Activated naive CD4-positive, alpha-beta T cell treated with anti-CD3 and anti-CD28 coated beads, Interleukin-2, amount 10 ng/mL, durations not matched to agents 7 days and 5 days (primary cell): ENCODE results near the gene ADI1.
"Not testable (repeated sequence)": the region's sequence is repeated elsewhere in the genome, so short reads cannot be mapped to it uniquely, and the experiment has no call there.

ENCODE experiments used
- CTCF ChIA-PET: fragments of 350-600 bp; sonication (Branson Sonifier 250); formaldehyde crosslinking; loops from one replicate; lab custom pipeline; 2021; ENCODE audit warnings: antibody characterized with exemption; lab: Charles Lee
- DNase-seq: peaks from one replicate; pipeline ENCODE4 v3.0.0-alpha.2; 2020
- H3K27ac Mint-ChIP-seq: one replicate; pipeline ENCODE4 v1.8.0; 2021; ENCODE audit warnings: mild to moderate bottlenecking, moderate library complexity, mixed read lengths
- H3K27me3 Mint-ChIP-seq: one replicate; pipeline ENCODE4 v1.8.0; 2021; ENCODE audit warnings: mild to moderate bottlenecking, mixed read lengths
- H3K36me3 Mint-ChIP-seq: one replicate; pipeline ENCODE4 v1.8.0; 2021; ENCODE audit warnings: mixed read lengths
- H3K4me1 Mint-ChIP-seq: one replicate; pipeline ENCODE4 v1.8.0; 2021; ENCODE audit warnings: mixed read lengths
- H3K4me3 Mint-ChIP-seq: one replicate; pipeline ENCODE4 v1.8.0; 2021; ENCODE audit warnings: mild to moderate bottlenecking, moderate library complexity, mixed read lengths
- H3K9me3 Mint-ChIP-seq: one replicate; pipeline ENCODE4 v1.8.0; 2021; ENCODE audit warnings: mixed read lengths

Gene ADI1

DNA sequence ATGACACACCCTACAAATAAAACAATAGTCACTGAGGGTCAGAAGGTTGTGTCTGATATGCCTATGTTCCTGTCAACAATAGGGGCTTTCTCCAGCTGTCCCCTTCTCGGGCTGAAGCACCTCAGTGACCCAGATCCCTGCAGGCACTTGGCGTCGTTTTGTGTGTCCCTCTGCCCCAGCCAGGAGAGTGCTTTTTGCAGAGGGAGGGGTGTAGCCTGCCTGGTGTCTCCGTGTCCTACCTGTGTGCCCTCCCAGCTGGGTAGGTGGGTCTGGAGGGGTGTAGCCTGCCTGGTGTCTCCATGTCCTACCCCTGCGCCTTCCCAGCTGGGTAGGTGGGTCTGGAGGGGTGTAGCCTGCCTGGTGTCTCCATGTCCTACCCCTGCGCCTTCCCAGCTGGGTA lies 65.3 kb downstream of the ADI1 start:
- DNase-seq, H3K27ac Mint-ChIP-seq, H3K9me3 Mint-ChIP-seq, H3K4me3 Mint-ChIP-seq, H3K27me3 Mint-ChIP-seq, CTCF ChIA-PET, H3K4me1 Mint-ChIP-seq: not testable (repeated sequence)
- peaks cover 18% of the 10 kb centered on the region for H3K36me3 Mint-ChIP-seq

DNA sequence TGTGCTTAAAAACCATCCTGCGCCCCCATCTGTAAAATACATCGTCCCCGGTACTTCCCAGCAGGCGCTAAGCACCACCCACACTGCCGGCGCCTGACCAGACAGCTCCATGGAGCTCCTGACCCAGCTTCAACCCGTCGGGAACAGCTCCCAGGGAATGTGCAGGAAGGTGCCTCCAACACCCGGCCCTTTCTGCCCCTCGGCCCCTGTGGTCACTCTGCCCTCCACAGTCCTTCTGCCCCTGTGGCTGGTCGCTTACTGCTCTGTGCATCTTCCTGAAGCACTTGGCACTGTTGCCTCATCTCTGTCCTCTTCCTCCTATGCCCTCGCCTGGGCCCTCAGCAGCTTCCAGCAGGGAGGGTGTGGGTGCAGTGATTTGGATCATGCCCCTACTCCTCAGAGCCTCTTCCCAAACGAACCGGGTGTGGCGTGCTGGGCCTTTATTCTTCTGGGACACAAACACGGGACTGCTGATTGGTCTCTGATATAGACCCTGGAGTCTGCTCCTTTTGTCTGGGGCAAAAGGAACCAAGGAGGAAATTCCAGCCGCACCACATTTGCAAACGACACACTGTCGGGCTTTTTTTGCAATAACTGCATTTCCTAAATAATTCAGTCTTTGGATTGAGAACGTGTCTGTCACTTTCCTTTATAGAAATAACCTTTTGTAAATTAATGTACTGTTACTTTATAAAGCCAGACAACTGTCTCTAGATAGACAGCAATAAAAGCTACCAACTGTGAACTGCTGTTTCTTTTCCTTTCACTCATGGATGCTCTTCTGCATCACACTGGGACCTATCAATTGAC lies 65.9 kb downstream of the ADI1 start:
- no peak for DNase-seq
- Mint-ChIP-seq H3K36me3 (peaks cover 16% of the 10 kb centered on the region), H3K9me3 (no peaks in the 10 kb centered on the region), H3K4me3 (no peak overlapping the region), H3K4me1 (peaks cover 2% of the 10 kb centered on the region), H3K27me3 (no peaks in the 10 kb centered on the region), H3K27ac (no peak overlapping the region)
- CTCF ChIA-PET, result interaction anchor here (0.5 kb wide), 1 partner anchor 1566 kb away, joined by 3 read pairs; no protein-coding TSS in a partner anchor

DNA sequence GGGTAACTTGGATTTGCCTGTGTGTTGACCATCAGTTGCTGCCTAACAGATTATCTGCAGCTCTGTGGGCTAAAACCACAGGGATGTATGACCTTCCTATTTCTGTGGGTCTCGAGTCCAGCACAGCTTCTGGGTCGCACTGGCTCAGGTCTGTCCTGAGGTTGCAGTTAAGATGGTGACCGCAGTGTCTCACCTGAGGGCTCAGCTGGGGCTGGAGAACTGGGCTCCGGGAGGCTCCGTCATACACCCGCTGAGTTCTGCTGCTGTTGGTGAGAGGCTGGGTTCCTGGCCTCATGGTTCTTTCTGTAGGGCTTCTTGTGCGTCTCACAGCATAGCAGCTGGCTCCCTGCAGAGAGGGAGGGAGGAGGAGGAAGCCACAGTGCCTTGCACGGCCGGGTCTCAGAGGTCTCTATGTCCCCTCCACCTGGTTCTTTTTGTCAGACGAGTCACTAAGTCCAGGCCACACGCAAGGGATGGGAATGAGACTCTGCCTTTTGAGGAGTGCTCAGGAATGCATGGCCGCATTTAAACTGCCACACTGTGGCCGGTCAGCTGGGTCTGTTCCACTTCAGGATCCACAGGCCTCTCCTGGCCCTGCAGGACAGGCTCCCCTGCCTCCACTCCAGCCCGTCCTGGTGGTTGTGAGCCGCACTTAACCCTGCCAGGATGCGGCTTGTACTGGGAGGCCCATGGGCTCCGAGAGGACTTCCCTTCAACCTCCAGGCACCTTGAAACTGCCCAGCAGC lies 67.2 kb downstream of the ADI1 start:
- Mint-ChIP-seq H3K4me3 (no peak overlapping the region), H3K27me3 (no peaks in the 10 kb centered on the region), H3K36me3 (peaks cover 16% of the 10 kb centered on the region), H3K27ac (no peak overlapping the region), H3K4me1 (no peaks in the 10 kb centered on the region), H3K9me3 (no peaks in the 10 kb centered on the region)
- CTCF ChIA-PET, result interaction anchor here (0.6 kb wide), 1 partner anchor 10 kb away, joined by 3 read pairs; no protein-coding TSS in a partner anchor
- no peak for DNase-seq

DNA sequence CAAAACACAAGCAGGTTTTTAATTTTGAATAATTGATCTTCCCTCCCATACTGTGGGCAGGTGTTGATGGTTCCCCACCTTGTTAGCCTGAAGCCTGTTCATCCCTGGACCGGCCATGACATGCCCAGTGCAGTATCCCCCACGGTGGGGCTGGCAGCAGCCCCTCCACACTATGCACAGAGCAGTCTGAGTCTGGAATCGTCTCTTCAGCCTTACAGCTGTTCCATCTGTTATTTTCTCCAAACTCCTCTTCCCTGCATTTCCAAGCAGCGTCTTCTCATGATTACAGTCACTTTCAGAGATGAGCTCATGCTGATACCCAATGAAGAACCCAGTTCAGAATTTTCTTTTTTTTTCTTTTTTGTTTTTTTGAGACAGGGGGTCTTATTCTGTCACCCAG lies 68.2 kb downstream of the ADI1 start:
- H3K27me3 Mint-ChIP-seq, result no peaks in the 10 kb centered on the region
- H3K4me3 Mint-ChIP-seq, result no peak overlapping the region
- peak overlapping the region; percentile 28 for H3K27ac Mint-ChIP-seq
- peaks cover 15% of the 10 kb centered on the region for H3K36me3 Mint-ChIP-seq
- CTCF ChIA-PET, result interaction anchor here (1.3 kb wide), 1 partner anchor 11 kb away, joined by 4 read pairs; no protein-coding TSS in a partner anchor
- H3K4me1 Mint-ChIP-seq, result no peaks in the 10 kb centered on the region
- DNase-seq, result no peak
- no peaks in the 10 kb centered on the region for H3K9me3 Mint-ChIP-seq

DNA sequence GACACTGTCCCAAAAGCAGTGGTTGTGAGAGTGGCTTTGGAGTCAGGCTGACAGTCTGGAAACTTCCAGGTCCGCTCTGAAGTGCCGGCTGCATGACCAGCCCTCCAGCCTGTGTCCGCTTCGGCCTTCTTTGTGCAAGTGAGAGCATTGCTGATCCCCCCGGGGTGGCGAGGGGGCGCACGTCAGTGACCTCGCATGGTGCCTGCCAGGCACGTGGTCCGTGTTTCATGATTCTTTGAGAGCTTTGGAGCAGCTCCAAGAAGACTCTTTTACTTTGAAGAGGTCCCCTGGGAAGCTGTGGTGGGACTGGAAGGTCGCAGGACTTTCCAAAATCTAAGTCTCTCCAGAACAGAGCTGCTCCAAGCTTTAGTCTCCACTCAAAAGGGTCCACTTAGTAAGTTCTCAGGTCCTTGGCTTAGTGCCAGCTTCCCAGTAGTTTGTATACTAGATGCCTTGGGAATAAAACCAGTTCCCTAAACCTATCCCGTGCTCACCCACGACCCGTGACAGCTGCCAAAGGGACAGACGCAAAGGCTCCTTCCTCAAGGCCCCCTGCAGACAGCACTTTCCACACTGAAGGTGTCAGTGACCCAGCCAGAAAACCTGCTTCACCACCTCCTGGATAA lies 68.8 kb downstream of the ADI1 start:
- no peak for DNase-seq
- Mint-ChIP-seq H3K27me3 (no peaks in the 10 kb centered on the region), H3K4me3 (no peak overlapping the region), H3K27ac (no peak overlapping the region), H3K4me1 (no peaks in the 10 kb centered on the region), H3K9me3 (no peaks in the 10 kb centered on the region), H3K36me3 (peaks cover 19% of the 10 kb centered on the region)
- CTCF ChIA-PET, result interaction anchor here (1.3 kb wide), 1 partner anchor 11 kb away, joined by 4 read pairs; no protein-coding TSS in a partner anchor

DNA sequence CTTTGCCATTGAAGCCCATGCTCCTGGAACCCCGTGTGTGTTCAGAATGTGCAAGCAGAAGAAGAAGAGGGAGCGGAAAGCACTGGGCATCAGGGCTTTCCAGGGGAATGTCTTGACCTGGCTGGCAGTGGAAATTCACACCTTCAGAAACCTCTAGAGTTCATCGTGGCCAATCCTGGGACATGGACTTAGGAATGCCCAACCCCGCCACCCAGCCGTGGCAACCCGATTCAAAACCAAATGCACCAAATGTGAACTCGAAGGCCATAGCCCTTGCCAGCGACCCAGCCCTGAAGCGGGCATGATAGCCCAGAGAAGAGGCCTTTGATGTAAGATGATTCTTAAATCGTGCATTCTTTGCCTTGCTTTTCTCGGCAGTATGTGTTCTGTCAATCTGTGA lies 69.4 kb downstream of the ADI1 start:
- CTCF ChIA-PET, result no interaction called here
- Mint-ChIP-seq H3K9me3 (no peaks in the 10 kb centered on the region), H3K4me1 (no peaks in the 10 kb centered on the region), H3K27me3 (no peaks in the 10 kb centered on the region), H3K27ac (no peak overlapping the region), H3K36me3 (peaks cover 21% of the 10 kb centered on the region), H3K4me3 (no peak overlapping the region)
- DNase-seq, result no peak

DNA sequence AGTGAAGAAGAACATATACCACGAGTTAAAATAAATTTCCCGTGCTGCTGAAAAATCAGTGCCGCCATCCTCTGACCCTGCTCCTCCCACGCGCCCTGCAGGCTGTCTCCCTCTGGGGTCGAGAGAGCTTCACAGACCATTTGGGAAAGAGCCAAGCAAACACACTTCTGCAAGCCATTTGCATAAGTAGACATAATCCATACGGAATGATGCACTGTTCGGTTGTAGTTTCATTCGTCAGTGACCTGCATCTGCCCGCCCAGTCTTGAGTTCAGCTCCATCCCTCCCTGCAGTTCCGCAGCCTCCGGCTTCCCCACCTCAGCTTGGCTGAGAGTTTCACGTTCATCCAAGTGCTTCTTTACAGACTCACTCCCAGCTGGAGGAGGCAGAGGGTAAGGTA lies 70.2 kb downstream of the ADI1 start:
- Mint-ChIP-seq H3K4me3 (no peak overlapping the region), H3K36me3 (peaks cover 21% of the 10 kb centered on the region), H3K27ac (no peak overlapping the region), H3K27me3 (no peaks in the 10 kb centered on the region), H3K4me1 (no peaks in the 10 kb centered on the region), H3K9me3 (no peaks in the 10 kb centered on the region)
- no peak for DNase-seq
- CTCF ChIA-PET, result no interaction called here

DNA sequence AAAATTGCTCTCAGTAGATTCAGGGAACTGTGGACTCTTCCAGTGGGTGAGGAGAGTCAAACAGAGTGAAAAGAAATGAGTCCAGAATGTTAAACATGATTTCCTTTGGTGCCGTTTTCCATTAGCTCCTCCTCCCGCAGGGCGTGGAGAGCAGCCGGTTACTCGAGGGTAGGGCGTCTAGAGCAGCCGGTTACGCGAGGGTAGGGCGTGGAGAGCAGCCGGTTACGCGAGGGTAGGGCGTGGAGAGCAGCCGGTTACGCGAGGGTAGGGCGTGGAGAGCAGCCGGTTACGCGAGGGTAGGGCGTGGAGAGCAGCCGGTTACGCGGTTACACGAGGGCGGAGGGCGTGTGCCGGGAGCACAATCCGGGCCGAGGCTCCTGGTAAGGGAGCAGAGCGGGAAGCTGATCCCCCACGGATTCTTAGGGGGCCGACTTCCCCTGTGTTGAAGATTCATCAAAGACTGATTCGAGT lies 70.9 kb downstream of the ADI1 start:
- not testable (repeated sequence) for H3K4me1 Mint-ChIP-seq, H3K27ac Mint-ChIP-seq, DNase-seq, H3K27me3 Mint-ChIP-seq, H3K4me3 Mint-ChIP-seq, H3K9me3 Mint-ChIP-seq
- H3K36me3 Mint-ChIP-seq, result peaks cover 21% of the 10 kb centered on the region
- CTCF ChIA-PET, result interaction anchor here (0.7 kb wide), 1 partner anchor 1595 kb away, joined by 3 read pairs; no protein-coding TSS in a partner anchor

DNA sequence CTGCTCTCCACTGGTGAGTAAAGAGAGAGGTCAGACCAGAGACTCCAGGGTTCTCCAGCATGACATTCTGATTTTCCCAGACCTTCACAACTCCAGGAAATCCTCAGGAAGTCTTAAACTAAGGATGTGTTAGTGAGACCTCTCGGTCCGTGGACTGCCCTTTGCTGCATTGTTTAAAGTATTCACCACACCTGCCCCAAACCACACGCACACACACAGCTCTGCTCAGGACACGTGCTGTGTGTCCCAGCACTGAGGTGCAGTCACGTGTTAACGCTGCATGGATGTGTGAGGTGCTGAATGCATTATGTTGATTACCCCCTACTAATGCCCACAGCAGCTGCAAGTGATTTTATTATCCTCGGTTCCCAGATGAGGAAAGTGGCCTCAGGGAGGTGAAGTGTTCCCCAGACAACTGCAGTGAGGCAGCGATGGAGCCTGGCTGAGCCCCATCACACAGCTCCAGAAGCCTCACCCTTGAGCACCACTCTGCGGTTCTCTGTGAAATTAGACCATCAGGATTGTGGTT lies 71.5 kb downstream of the ADI1 start:
- Mint-ChIP-seq H3K27ac (no peak overlapping the region), H3K4me3 (no peak overlapping the region), H3K36me3 (peaks cover 21% of the 10 kb centered on the region), H3K9me3 (no peaks in the 10 kb centered on the region), H3K27me3 (no peaks in the 10 kb centered on the region), H3K4me1 (no peaks in the 10 kb centered on the region)
- CTCF ChIA-PET, result interaction anchor here (0.7 kb wide), 1 partner anchor 1595 kb away, joined by 3 read pairs; no protein-coding TSS in a partner anchor
- DNase-seq, result no peak
